Endodermal cell (in vitro differentiated cells): ENCODE data around the gene CYP2A13. TPM values are rescaled to one million over a fixed set of nuclear protein-coding genes. Genes with fewer than 3 reads are reported as not detected.
"Not testable (repeated sequence)": the region's sequence is repeated elsewhere in the genome, so short reads cannot be mapped to it uniquely, and the experiment has no call there.

Experiments
- DNase-seq: peaks from one replicate; pipeline ENCODE4 v3.0.0-alpha.2; 2017
- H3K27ac ChIP-seq: 2 replicates; pipeline ENCODE4 v1.5.1; 2013; ENCODE audit warnings: mild to moderate bottlenecking, low read depth, low read length, moderate library complexity
- H3K27me3 ChIP-seq: 2 replicates; pipeline ENCODE4 v1.6.1; 2013; ENCODE audit warnings: mild to moderate bottlenecking, low read length, moderate library complexity; ENCODE audit not compliant: insufficient read depth, control insufficient read depth, poor library complexity, severe bottlenecking
- H3K36me3 ChIP-seq: 2 replicates; pipeline ENCODE4 v1.7.0; 2013; ENCODE audit warnings: mild to moderate bottlenecking, low read length, moderate library complexity; ENCODE audit not compliant: control insufficient read depth, insufficient read depth
- H3K4me1 ChIP-seq: one replicate; pipeline ENCODE4 v1.7.0; 2013; ENCODE audit warnings: low read length; ENCODE audit not compliant: control insufficient read depth, insufficient read depth
- H3K4me3 ChIP-seq: 2 replicates; pipeline ENCODE4 v1.5.1; 2013; ENCODE audit warnings: mild to moderate bottlenecking, low read length, moderate library complexity
- H3K9ac ChIP-seq: 2 replicates; pipeline ENCODE4 v1.6.1; 2013; ENCODE audit warnings: mild to moderate bottlenecking, low read length, moderate library complexity; ENCODE audit not compliant: poor library complexity, severe bottlenecking; ENCODE audit errors: extremely low read depth
- H3K9me3 ChIP-seq: 2 replicates; pipeline ENCODE4 v1.6.1; 2013; ENCODE audit warnings: mild to moderate bottlenecking, low read length, moderate library complexity; ENCODE audit not compliant: control insufficient read depth
- H3K27ac Mint-ChIP-seq: 2 replicates; pipeline ENCODE4 v1.8.0; 2020; ENCODE audit warnings: mixed read lengths
- H3K27me3 Mint-ChIP-seq: 2 replicates; pipeline ENCODE4 v1.8.0; 2021; ENCODE audit warnings: mild to moderate bottlenecking, mixed read lengths; ENCODE audit not compliant: insufficient read depth
- H3K36me3 Mint-ChIP-seq: 2 replicates; pipeline ENCODE4 v1.8.0; 2020; ENCODE audit warnings: low read depth, mixed read lengths
- H3K4me1 Mint-ChIP-seq: 2 replicates; pipeline ENCODE4 v1.8.0; 2020; ENCODE audit warnings: mixed read lengths
- H3K4me3 Mint-ChIP-seq: 2 replicates; pipeline ENCODE4 v1.8.0; 2020; ENCODE audit warnings: mild to moderate bottlenecking, moderate library complexity, mixed read lengths
- H3K9me3 Mint-ChIP-seq: 2 replicates; pipeline ENCODE4 v1.8.0; 2020; ENCODE audit warnings: mild to moderate bottlenecking, mixed read lengths
- CTCF ChIP-seq: fragments of 200-600 bp; sonication (generic); conservative IDR thresholded peaks from 2 replicates; pipeline ENCODE4 v1.5.0; 2021; ENCODE audit warnings: antibody characterized with exemption, mild to moderate bottlenecking
- WGBS, 2 experiments: methylation state at CpG; one replicate each; pipeline versions ENCODE4 v1.1.5 to v1.1.7; 2013; ENCODE audit warnings: missing lambda C conversion rate in 2 of 2, mixed read lengths in 1 of 2; ENCODE audit not compliant: insufficient coverage in 1 of 2, insufficient read length in 1 of 2; 5-methylcytosine and 5-hydroxymethylcytosine counted together
- long read RNA-seq, 4 experiments: library from polyadenylated mRNA in 2 of 4; library from RNA in 1 of 4; library from capped mRNA in 1 of 4; stranded (forward) in 3 of 4; unstranded in 1 of 4; transcript quantifications; one replicate each; pipeline ENCODE4 v2.0.0, GENCODE V29; 2020 to 2021; ENCODE audit warnings: inconsistent platforms in 1 of 4
- polyA plus RNA-seq, 2 experiments: library from polyadenylated mRNA; stranded (reverse); fragments of 50-300 nt; gene quantifications; one replicate each; pipeline ENCODE4 v1.2.3, GENCODE V29; 2013
- total RNA-seq, 2 donors: library from RNA; stranded (reverse); fragmentation: NEBNext Ultra II Directional in 1 of 2; extraction: Animal tissue kit (Norgen Biotek cat#: 25700) in 1 of 2; gene quantifications; 2 replicates in 1 of 2; 3 replicates in 1 of 2; pipeline ENCODE4 v1.2.1, GENCODE V29; 2021

CYP2A13 gene
- total RNA-seq, result not detected
- polyA plus RNA-seq (2013, experiment 1 of 2), result not detected
- not detected for polyA plus RNA-seq (2013, experiment 2 of 2)
- long read RNA-seq, experiment 1, result 0 reads
- long read RNA-seq, experiment 2, result 0 reads
- long read RNA-seq, experiment 3, result 0 reads
- long read RNA-seq, experiment 4, result 0 reads

GRCh38 chr19:41088151-41088550, at the start of gene CYP2A13:
TSS of gene CYP2A13 (plus strand) at chr19:41088451. CDS start at chr19:41088472, 21 bp downstream.
- WGBS, 2 experiments, result 85% methylated on average over 2 of the region's 2 CpGs; no CpG with 5 or more reads in 1 of the 2 experiments
- no peak for DNase-seq
- Mint-ChIP-seq H3K36me3 (no peaks in the 10 kb centered on the region), H3K4me3 (peak within 1 kb of the TSS; percentile 48), H3K9me3 (no peaks in the 10 kb centered on the region), H3K27ac (no peak within 1 kb of the TSS), H3K27me3 (peaks cover 100% of the 10 kb centered on the region), H3K4me1 (peaks cover 15% of the 10 kb centered on the region)
- Histone ChIP-seq H3K4me1 (no peaks in the 10 kb centered on the region), H3K27me3 (peaks cover 100% of the 10 kb centered on the region), H3K36me3 (no peaks in the 10 kb centered on the region), H3K9me3 (no peaks in the 10 kb centered on the region), H3K4me3 (no peak within 1 kb of the TSS), H3K27ac (no peak within 1 kb of the TSS), H3K9ac (no peak within 1 kb of the TSS)
- TF ChIP-seq CTCF, result no peak

GRCh38 chr19:41039806-41040205, 48.4 kb upstream of the CYP2A13 start:
- Histone ChIP-seq H3K36me3 (no peaks in the 10 kb centered on the region), H3K4me1 (no peaks in the 10 kb centered on the region), H3K4me3 (no peak overlapping the region), H3K27me3 (no peaks in the 10 kb centered on the region), H3K9me3 (no peaks in the 10 kb centered on the region), H3K27ac (no peak overlapping the region), H3K9ac (no peak overlapping the region)
- no peaks in the 10 kb centered on the region for H3K4me1 Mint-ChIP-seq
- no peak for DNase-seq
- no peak overlapping the region for H3K27ac Mint-ChIP-seq
- no peak for TF ChIP-seq CTCF
- H3K27me3 Mint-ChIP-seq, result peaks cover 21% of the 10 kb centered on the region
- H3K36me3 Mint-ChIP-seq, result no peaks in the 10 kb centered on the region
- no peak overlapping the region for H3K4me3 Mint-ChIP-seq
- WGBS, 2 experiments, result 88 to 100% methylated on average over 1 of the region's 1 CpG
- H3K9me3 Mint-ChIP-seq, result peaks cover 19% of the 10 kb centered on the region

- H3K9ac ChIP-seq, H3K4me1 Mint-ChIP-seq, H3K4me3 ChIP-seq, H3K4me3 Mint-ChIP-seq, H3K9me3 Mint-ChIP-seq, H3K36me3 Mint-ChIP-seq, H3K27ac Mint-ChIP-seq, H3K27me3 ChIP-seq, DNase-seq, H3K4me1 ChIP-seq, H3K36me3 ChIP-seq, H3K9me3 ChIP-seq, H3K27ac ChIP-seq: not testable (repeated sequence)
- H3K27me3 Mint-ChIP-seq, result peaks cover 14% of the 10 kb centered on the region
- WGBS, 2 experiments, result 83 to 100% methylated on average over 1 of the region's 1 CpG
Measured at GRCh38 chr19:41045095-41045494, 43.2 kb upstream of the CYP2A13 start.

GRCh38 chr19:41050426-41050825, 37.8 kb upstream of the CYP2A13 start:
- Mint-ChIP-seq H3K4me3 (no peak overlapping the region), H3K36me3 (no peaks in the 10 kb centered on the region), H3K9me3 (no peaks in the 10 kb centered on the region), H3K27me3 (peaks cover 32% of the 10 kb centered on the region), H3K27ac (no peak overlapping the region), H3K4me1 (no peaks in the 10 kb centered on the region)
- Histone ChIP-seq H3K4me3 (no peak overlapping the region), H3K9me3 (no peaks in the 10 kb centered on the region), H3K9ac (no peak overlapping the region), H3K27ac (no peak overlapping the region), H3K27me3 (no peaks in the 10 kb centered on the region), H3K4me1 (no peaks in the 10 kb centered on the region), H3K36me3 (no peaks in the 10 kb centered on the region)
- no peak for TF ChIP-seq CTCF
- WGBS, 2 experiments, result 91 to 93% methylated on average over 9 to 13 of the region's 13 CpGs
- no peak for DNase-seq

GRCh38 chr19:41052162-41052561, 36.1 kb upstream of the CYP2A13 start:
- not testable (repeated sequence) for H3K27ac Mint-ChIP-seq, H3K4me1 ChIP-seq, H3K9ac ChIP-seq, H3K9me3 Mint-ChIP-seq, H3K36me3 Mint-ChIP-seq, H3K27ac ChIP-seq, H3K27me3 ChIP-seq, H3K9me3 ChIP-seq, H3K4me3 Mint-ChIP-seq, H3K4me3 ChIP-seq, H3K36me3 ChIP-seq, DNase-seq, H3K4me1 Mint-ChIP-seq
- 90 to 92% methylated on average over 5 to 7 of the region's 7 CpGs for whole genome bisulfite sequencing, 2 experiments
- peaks cover 36% of the 10 kb centered on the region for H3K27me3 Mint-ChIP-seq
